Panc1 (cell line): ENCODE data around the gene NPAS3. TPM values are rescaled to one million over a fixed set of nuclear protein-coding genes. Genes with fewer than 3 reads are reported as not detected.

ENCODE experiments used
- ATAC-seq: fragments of 200-7000 bp; cut with Tn5 transposase; 2 replicates; pipeline ENCODE4 v1.9.1; 2020; ENCODE audit warnings: mild to moderate bottlenecking, moderate library complexity
- BruUV-seq: library from RNA; stranded (reverse); fragments of 400-500 nt; replicated peaks from 2 replicates; lab custom pipeline; 2021; lab: Mats Ljungman, UMichigan
- CTCF ChIA-PET: fragments of 300-600 bp; sonication (Branson Sonifier 250); formaldehyde crosslinking; loops from one replicate; lab custom pipeline; 2022; ENCODE audit warnings: antibody characterized with exemption; lab: Charles Lee
- POLR2A ChIA-PET: fragments of 300-600 bp; sonication (Branson Sonifier 250); formaldehyde crosslinking; loops from one replicate; lab custom pipeline; 2022; ENCODE audit warnings: antibody characterized with exemption; lab: Charles Lee
- DNase-seq: peaks from one replicate; pipeline ENCODE4 v3.0.0-alpha.2; 2010; ENCODE audit warnings: low read depth, low spot score
- H3K27ac ChIP-seq: 2 replicates; pipeline ENCODE4 v1.5.1; 2011; ENCODE audit warnings: mild to moderate bottlenecking, low read length, inconsistent platforms
- H3K27me3 ChIP-seq: fragments of 200-500 bp; sonication (Bioruptor generic); 2 replicates; pipeline ENCODE4 v1.6.0; 2014; ENCODE audit warnings: low read length, inconsistent platforms; ENCODE audit not compliant: control insufficient read depth, insufficient read depth
- H3K36me3 ChIP-seq: fragments of 200-500 bp; sonication (Bioruptor generic); 2 replicates; pipeline ENCODE4 v1.5.1; 2014; ENCODE audit warnings: inconsistent platforms, mild to moderate bottlenecking, low read length, moderate library complexity; ENCODE audit not compliant: control insufficient read depth, insufficient read depth
- H3K4me1 ChIP-seq: 2 replicates; pipeline ENCODE4 v1.5.1; 2011; ENCODE audit warnings: inconsistent platforms, mild to moderate bottlenecking, low read length, moderate library complexity; ENCODE audit not compliant: control insufficient read depth, insufficient read depth
- H3K4me3 ChIP-seq, 2 experiments: 2 replicates each; pipeline ENCODE4 v1.5.1; 2011 to 2012; ENCODE audit warnings: low read depth in 2 of 2, low read length in 2 of 2, mild to moderate bottlenecking in 2 of 2, inconsistent platforms in 1 of 2, moderate library complexity in 1 of 2
- H3K9me3 ChIP-seq: fragments of 200-500 bp; sonication (Bioruptor generic); 2 replicates; pipeline ENCODE4 v1.5.1; 2014; ENCODE audit warnings: low read depth, mild to moderate bottlenecking, inconsistent platforms, low read length, moderate library complexity; ENCODE audit not compliant: control insufficient read depth, insufficient read depth
- CTCF ChIP-seq: fragments of 450-650 bp; IDR thresholded peaks from 2 replicates; pipeline ENCODE4 v1.5.1; 2017; ENCODE audit warnings: mild to moderate bottlenecking
- POLR2AphosphoS5 ChIP-seq: IDR thresholded peaks from 2 replicates; pipeline ENCODE4 v1.6.1; 2012; ENCODE audit warnings: mild to moderate bottlenecking, low read depth, low read length, moderate library complexity
- REST ChIP-seq, 2 experiments: IDR thresholded peaks; 2 replicates each; pipeline ENCODE4 v1.6.1; 2011 to 2012; ENCODE audit warnings: low read depth in 2 of 2, control low read depth in 1 of 2, low read length in 1 of 2, mild to moderate bottlenecking in 1 of 2, moderate library complexity in 1 of 2; ENCODE audit not compliant: insufficient read depth in 1 of 2
- SIN3A ChIP-seq: IDR thresholded peaks from 2 replicates; pipeline ENCODE4 v1.6.1; 2012; ENCODE audit warnings: low read depth, mild to moderate bottlenecking, low read length, moderate library complexity, borderline replicate concordance; ENCODE audit not compliant: insufficient read depth
- TCF7L2 ChIP-seq: IDR thresholded peaks from 2 replicates; pipeline ENCODE4 v1.6.1; 2011; ENCODE audit warnings: mild to moderate bottlenecking, low read depth, low read length, inconsistent platforms
- in situ Hi-C: cut with HindIII; loops from 2 replicates; pipeline ENCODE4 v1.10.0; 2016; ENCODE audit warnings: low sequenced_read_pairs, low pct_unique_long_range_greater_than_20kb
- intact Hi-C: fragments of 100-400 bp; cut with micrococcal nuclease; formaldehyde crosslinking; loops from one replicate; pipeline ENCODE4 v1.10.0; 2022; ENCODE audit not compliant: unreplicated experiment
- total RNA-seq: library from RNA; stranded (reverse); gene quantifications from one replicate; pipeline ENCODE4 v1.2.1, GENCODE V29; 2021; ENCODE audit not compliant: unreplicated experiment

Gene NPAS3
- total RNA-seq, 1 experiment from 2014 or later: 0.23 TPM

- TF ChIP-seq POLR2AphosphoS5 (no peak), SIN3A (no peak), CTCF (no peak), REST (IDR thresholded peaks at IDR 0.05; ENCODE audit: insufficient read depth in 1 of 2, low read depth in 2 of 2, low read length in 1 of 2) (no peak), TCF7L2 (no peak)
- BruUV-seq: no TSS peak
- POLR2A ChIA-PET: no interaction called here
- ATAC-seq (no peak), DNase-seq (no peak)
- no peak overlapping the region for H3K27ac ChIP-seq
- H3K36me3 ChIP-seq: no peaks in the 10 kb centered on the region
- intact Hi-C loops (no loop called here), in situ Hi-C loops (no loop called here)
- no peak overlapping the region for H3K4me3 ChIP-seq
- H3K27me3 ChIP-seq: no peaks in the 10 kb centered on the region
- no peaks in the 10 kb centered on the region for H3K4me1 ChIP-seq
- H3K9me3 ChIP-seq: no peaks in the 10 kb centered on the region
- CTCF ChIA-PET: no interaction called here
These were observed 417.5 kb downstream of the NPAS3 start for GRCh38 chr14:33356181-33356580.

GRCh38 chr14:33357225-33358010, 418.7 kb downstream of the NPAS3 start:
- H3K27ac ChIP-seq: no peak overlapping the region
- POLR2A ChIA-PET: no interaction called here
- no peaks in the 10 kb centered on the region for H3K36me3 ChIP-seq
- BruUV-seq: no TSS peak
- TF ChIP-seq REST (IDR thresholded peaks at IDR 0.05; ENCODE audit: insufficient read depth in 1 of 2, low read depth in 2 of 2, low read length in 1 of 2) (no peak), SIN3A (no peak), POLR2AphosphoS5 (no peak), CTCF (no peak), TCF7L2 (no peak)
- intact Hi-C loops: no loop called here
- H3K4me1 ChIP-seq: no peaks in the 10 kb centered on the region
- H3K27me3 ChIP-seq: no peaks in the 10 kb centered on the region
- H3K9me3 ChIP-seq: no peaks in the 10 kb centered on the region
- ATAC-seq (no peak), DNase-seq (no peak)
- in situ Hi-C loops: no loop called here
- no peak overlapping the region for H3K4me3 ChIP-seq
- CTCF ChIA-PET: no interaction called here
